Mesangial cell (primary cell): Measurements from ENCODE around the gene CCNDBP1. TPM values are rescaled to one million over a fixed set of nuclear protein-coding genes. Genes with fewer than 3 reads are reported as not detected.

ENCODE experiments used
- total RNA-seq: library from RNA; depleted of rRNA; stranded (reverse); fragments of >200 nt; gene quantifications from 2 replicates; pipeline ENCODE4 v1.2.3, GENCODE V29; 2015

The CCNDBP1 gene, protein sequence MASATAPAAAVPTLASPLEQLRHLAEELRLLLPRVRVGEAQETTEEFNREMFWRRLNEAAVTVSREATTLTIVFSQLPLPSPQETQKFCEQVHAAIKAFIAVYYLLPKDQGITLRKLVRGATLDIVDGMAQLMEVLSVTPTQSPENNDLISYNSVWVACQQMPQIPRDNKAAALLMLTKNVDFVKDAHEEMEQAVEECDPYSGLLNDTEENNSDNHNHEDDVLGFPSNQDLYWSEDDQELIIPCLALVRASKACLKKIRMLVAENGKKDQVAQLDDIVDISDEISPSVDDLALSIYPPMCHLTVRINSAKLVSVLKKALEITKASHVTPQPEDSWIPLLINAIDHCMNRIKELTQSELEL
- total RNA-seq: 32.8 and 56.4 TPM in 2 replicates

DNA sequence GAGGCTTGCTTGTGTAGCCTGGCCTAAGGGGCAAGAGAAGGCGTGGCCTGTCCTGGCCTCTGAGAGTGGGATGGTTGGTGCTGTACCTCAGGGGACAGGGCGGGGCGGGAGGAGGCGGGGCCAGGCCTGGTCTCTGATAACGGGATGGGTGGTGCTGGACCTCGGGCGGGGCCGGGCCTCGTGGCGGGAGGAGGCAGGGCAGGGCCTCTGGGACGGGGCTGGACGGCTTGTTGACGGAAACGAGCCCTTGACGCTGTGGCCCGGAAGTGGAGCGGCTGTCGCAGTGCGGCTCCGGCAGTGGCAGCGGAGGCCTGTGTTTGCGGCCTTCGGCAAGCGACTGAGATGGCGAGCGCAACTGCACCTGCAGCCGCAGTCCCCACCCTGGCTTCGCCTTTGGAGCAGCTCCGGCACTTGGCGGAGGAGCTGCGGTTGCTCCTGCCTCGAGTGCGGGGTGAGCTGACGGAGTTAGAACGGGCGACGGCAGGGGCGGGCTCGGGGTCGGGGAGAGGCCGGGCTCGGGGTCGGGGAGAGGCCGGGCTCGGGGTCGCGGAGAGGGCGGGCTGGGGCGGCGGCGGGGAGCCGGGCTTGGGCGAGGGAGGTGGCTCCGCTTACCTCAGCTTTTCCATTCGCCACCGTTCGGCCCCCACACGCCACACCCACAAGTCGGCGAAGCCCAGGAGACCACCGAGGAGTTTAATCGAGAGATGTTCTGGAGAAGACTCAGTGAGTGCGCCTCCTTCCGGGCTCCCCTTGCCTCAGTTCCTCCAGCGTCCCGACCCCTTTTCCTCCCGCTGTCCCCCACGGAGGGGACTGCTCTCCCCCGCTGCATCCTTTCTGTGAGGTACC is at the start of gene CCNDBP1:
Gene CCNDBP1 (plus strand): TSS at position 247 of the 846 bp plus-strand sequence. CDS start 96 bp downstream, at position 343.

DNA sequence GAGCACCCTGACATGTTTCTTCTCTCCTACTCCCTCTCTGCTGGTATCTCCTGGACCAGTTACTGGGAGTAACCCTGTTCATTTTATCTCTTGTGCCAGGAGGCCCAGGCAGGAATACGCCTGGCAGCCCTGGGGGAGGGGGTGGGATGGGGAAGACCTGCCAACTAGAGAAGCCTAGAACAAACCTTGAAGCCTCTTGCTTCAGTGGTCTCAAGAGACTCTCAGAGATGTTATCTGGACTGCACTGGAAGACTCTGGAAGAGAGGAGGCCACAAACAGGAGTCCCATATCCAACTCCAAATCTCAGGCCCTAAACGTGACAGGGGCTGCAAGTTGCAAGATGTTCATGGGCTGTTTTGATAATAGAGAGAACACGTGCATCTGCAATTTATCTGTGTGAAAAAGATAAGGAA is 35.8 kb downstream of the CCNDBP1 start, which contains the start of gene EPB42:
Gene EPB42 (minus strand): TSS at position 28 of the 413 bp plus-strand sequence. CDS start 193 bp downstream, outside the sequence.

Other genes with a start within 250 kb of the CCNDBP1 start
- gene UBR1, start 79.4 kb upstream of the CCNDBP1 start, total RNA-seq: 8.6 and 11.4 TPM in 2 replicates
- 9.4 and 11.9 TPM in 2 replicates for gene TMEM62, start 51.8 kb upstream of the CCNDBP1 start, total RNA-seq
- not detected in 2 replicates for gene EPB42, start 35.6 kb downstream of the CCNDBP1 start, total RNA-seq
- not detected in 2 replicates for gene TGM5, start 81.5 kb downstream of the CCNDBP1 start, total RNA-seq
- gene TGM7, start 116.9 kb downstream of the CCNDBP1 start, total RNA-seq: not detected in 2 replicates
- 4.4 and 5.2 TPM in 2 replicates for gene LCMT2, start 145.2 kb downstream of the CCNDBP1 start, total RNA-seq
- gene ZSCAN29, start 185.6 kb downstream of the CCNDBP1 start, total RNA-seq: 6.7 and 17.0 TPM in 2 replicates
- 12.9 and 14.3 TPM in 2 replicates for gene TUBGCP4, start 185.7 kb downstream of the CCNDBP1 start, total RNA-seq